Measurements from ENCODE around the gene PPARG. TPM values are rescaled to one million over a fixed set of nuclear protein-coding genes. Genes with fewer than 3 reads are reported as not detected.

The PPARG gene
- polyA plus RNA-seq (2012; rRNA removed): 2.5 and 2.8 TPM in 2 replicates
- polyA plus RNA-seq (2012; cell fraction: cytosol; rRNA removed): 3.3 and 3.4 TPM in 2 replicates
- polyA plus RNA-seq (2012; cell fraction: nucleus; rRNA removed): 1.3 and 1.7 TPM in 2 replicates

- no peaks in the 10 kb centered on the region for H3K36me3 ChIP-seq (replicated peaks in 1 of 2; ENCODE audit: control insufficient read depth in 1 of 2, insufficient read depth in 2 of 2, low read length in 1 of 2)
- H3K27me3 ChIP-seq (ENCODE audit: insufficient read depth): no peaks in the 10 kb centered on the region
- peak within 1 kb of the TSS; percentile 57 for H3K9ac ChIP-seq
- ChIA-PET CTCF (interaction anchor here (0.5 to 1.3 kb wide), 2 partner anchors 9 to 319 kb away, joined by 3 to 4 read pairs; no protein-coding TSS in a partner anchor), POLR2A (no interaction called here)
- no peaks in the 10 kb centered on the region for H3K9me2 ChIP-seq
- H3F3A ChIP-seq (replicated peaks; ENCODE audit: insufficient read depth): peaks cover 8% of the 10 kb centered on the region
- H3K9me3 ChIP-seq: no peaks in the 10 kb centered on the region
- no peaks in the 10 kb centered on the region for H3K79me2 ChIP-seq (ENCODE audit: insufficient read depth)
- 18% methylated on average over 18 of the region's 87 CpGs for WGBS (ENCODE audit: low lambda C conversion rate)
- H2AFZ ChIP-seq (ENCODE audit: low read depth): peak within 1 kb of the TSS; percentile 80
- peak within 1 kb of the TSS; percentile 68 to 72 for H3K4me3 ChIP-seq (ENCODE audit: low read depth in 2 of 2, low read length in 1 of 2)
- DNase-seq: peak; percentile 73
- H4K20me1 ChIP-seq (ENCODE audit: insufficient read depth): no peaks in the 10 kb centered on the region
- peak within 1 kb of the TSS; percentile 88 for H3K4me2 ChIP-seq
- H3K27ac ChIP-seq (ENCODE audit: low read depth in 2 of 2, low read length in 1 of 2): no peak within 1 kb of the TSS
- H3K4me1 ChIP-seq (ENCODE audit: control insufficient read depth in 1 of 2, insufficient read depth in 2 of 2, low read depth in 1 of 2, low read length in 1 of 2): peaks cover 0 to 7% of the 10 kb centered on the region in 2 experiments; a peak in 1 of 4 replicates
- TF ChIP-seq RFX5 (IDR thresholded peaks at IDR 0.05; ENCODE audit: low read length) (no peak), NRF1 (IDR thresholded peaks at IDR 0.05; ENCODE audit: low read depth, low read length) (0 out of 2 replicates have a peak, but pooled peaks have one; percentile 4), SIN3A (IDR thresholded peaks at IDR 0.05; ENCODE audit: borderline replicate concordance, low read depth, low read length) (no peak), USF1 (IDR thresholded peaks at IDR 0.05; ENCODE audit: borderline replicate concordance, low read depth) (no peak), YY1 (IDR thresholded peaks at IDR 0.05; ENCODE audit: low read depth) (no peak)
These were observed at the start of gene PPARG for GRCh38 chr3:12288182-12289129. TSS of gene PPARG (plus strand) at chr3:12289070. CDS start at chr3:12379712, 90,642 bp downstream.

GRCh38 chr3:12239301-12239700 is 49.6 kb upstream of the PPARG start:
- POLR2A ChIA-PET: no interaction called here
- DNase-seq: no peak
- H3K79me2 ChIP-seq (ENCODE audit: insufficient read depth): no peaks in the 10 kb centered on the region

More at GRCh38 chr3:12239301-12239700, 49.6 kb upstream of the PPARG start:
- no peak for TF ChIP-seq GABPA (IDR thresholded peaks at IDR 0.05; ENCODE audit: low read depth)
- no peak for TF ChIP-seq ZBTB33 (IDR thresholded peaks at IDR 0.05; ENCODE audit: borderline replicate concordance, low read depth)
- no peak for TF ChIP-seq CHD2 (IDR thresholded peaks at IDR 0.05; ENCODE audit: low read length, partially characterized antibody)
- no peak for TF ChIP-seq GATA2 (CRISPR knock-in tag; IDR thresholded peaks at IDR 0.05)
- TF ChIP-seq MEF2A (IDR thresholded peaks at IDR 0.05; ENCODE audit: borderline replicate concordance, low read depth): no peak
- TF ChIP-seq EP300 (IDR thresholded peaks at IDR 0.05; ENCODE audit: borderline replicate concordance in 1 of 2, low read depth in 1 of 2, low read length in 1 of 2): no peak
- TF ChIP-seq TAF1 (IDR thresholded peaks at IDR 0.05; ENCODE audit: borderline replicate concordance, low read depth, low read length): no peak
- no peak for TF ChIP-seq TEAD4 (IDR thresholded peaks at IDR 0.05; ENCODE audit: borderline replicate concordance, insufficient read depth)
- no peak for TF ChIP-seq RAD21 (IDR thresholded peaks at IDR 0.05; ENCODE audit: low read length)
- no peaks in the 10 kb centered on the region for H4K20me1 ChIP-seq (ENCODE audit: insufficient read depth)
- CTCF ChIA-PET: no interaction called here
- H3K9me3 ChIP-seq: no peaks in the 10 kb centered on the region
- no peaks in the 10 kb centered on the region for H3K27me3 ChIP-seq (ENCODE audit: insufficient read depth)
- no peak overlapping the region for H3K27ac ChIP-seq (ENCODE audit: low read depth in 2 of 2, low read length in 1 of 2)
- H3F3A ChIP-seq (replicated peaks; ENCODE audit: insufficient read depth): no peaks in the 10 kb centered on the region
- no peak overlapping the region for H3K4me2 ChIP-seq
- no peak overlapping the region for H3K9ac ChIP-seq
- H2AFZ ChIP-seq (ENCODE audit: low read depth): no peak overlapping the region
- H3K4me3 ChIP-seq (ENCODE audit: low read depth in 2 of 2, low read length in 1 of 2): no peak overlapping the region
- H3K4me1 ChIP-seq (ENCODE audit: control insufficient read depth in 1 of 2, insufficient read depth in 2 of 2, low read depth in 1 of 2, low read length in 1 of 2): no peaks in the 10 kb centered on the region; a peak in 1 of 4 replicates
- WGBS (ENCODE audit: low lambda C conversion rate): 51% methylated on average over 5 of the region's 5 CpGs
- no peaks in the 10 kb centered on the region for H3K36me3 ChIP-seq (replicated peaks in 1 of 2; ENCODE audit: control insufficient read depth in 1 of 2, insufficient read depth in 2 of 2, low read length in 1 of 2)
- no peaks in the 10 kb centered on the region for H3K9me2 ChIP-seq

Data from SK-N-SH (cell line).